ENCODE results near the gene NSUN6.

NSUN6 gene

DNA sequence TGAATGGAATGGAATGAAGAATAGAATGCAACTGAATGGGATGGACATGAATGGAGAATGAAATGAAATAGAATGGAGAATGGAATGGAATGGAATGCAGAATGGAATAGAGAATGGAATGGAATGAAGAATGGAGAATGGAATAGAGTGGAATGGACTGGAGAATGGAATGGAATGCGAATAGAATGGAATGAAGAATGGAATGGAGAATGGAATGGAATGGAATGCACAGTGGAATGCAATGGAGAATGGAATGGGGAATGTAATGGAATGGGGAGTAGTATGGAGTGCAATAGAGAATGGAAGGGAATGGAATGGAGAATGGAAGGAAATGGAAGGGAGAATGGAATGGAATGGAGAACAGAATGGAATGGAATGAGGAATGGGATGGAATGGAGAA lies 93.4 kb downstream of the NSUN6 start:
- no peak for DNase-seq

DNA sequence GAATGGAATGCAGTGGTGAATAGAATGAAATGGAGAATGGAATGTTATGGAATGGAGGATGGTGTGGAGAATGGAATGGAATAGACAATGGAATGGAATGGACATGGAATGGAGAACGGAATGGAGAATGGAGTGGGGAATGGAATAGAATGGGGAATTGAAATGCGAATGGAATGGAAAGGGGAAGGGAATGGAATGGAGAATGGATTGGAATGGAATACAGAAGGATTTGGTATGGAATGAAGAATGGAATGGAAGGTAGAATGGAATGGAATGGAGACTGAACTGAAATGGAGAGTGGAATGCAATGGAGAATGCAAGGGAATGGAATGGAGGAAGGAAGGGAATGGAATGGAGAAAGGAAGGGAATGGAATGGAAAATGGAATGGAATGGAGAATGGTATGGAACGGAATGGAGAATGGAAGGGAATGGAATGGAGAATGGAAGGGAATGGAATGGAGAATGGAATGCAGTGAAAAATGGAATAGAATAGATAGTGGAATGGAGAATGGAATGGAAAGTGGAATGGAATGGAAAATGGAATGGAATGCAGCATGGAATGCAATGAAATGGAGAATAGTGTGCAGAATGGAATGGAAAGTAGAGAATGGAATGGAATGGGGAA lies 94.8 kb downstream of the NSUN6 start:
- no peak for DNase-seq

DNA sequence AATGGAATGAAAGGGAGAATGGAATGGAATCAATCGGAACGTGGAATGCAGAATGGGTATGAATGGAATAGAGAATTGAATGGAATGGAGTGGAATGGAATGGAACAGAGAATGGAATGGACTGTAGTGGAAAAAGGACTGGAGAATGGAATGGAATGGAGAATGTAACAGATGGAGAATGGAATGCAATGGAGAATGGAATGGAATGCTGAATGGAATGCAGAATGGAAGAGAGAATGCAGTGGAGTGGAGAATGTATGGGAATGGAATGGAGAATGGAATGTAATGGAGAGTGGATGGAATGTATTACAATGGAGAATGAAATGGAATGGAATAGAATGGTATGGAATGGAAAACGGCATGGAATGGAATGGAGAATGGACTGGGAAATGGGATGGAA lies 96.9 kb downstream of the NSUN6 start:
- no peak for DNase-seq

DNA sequence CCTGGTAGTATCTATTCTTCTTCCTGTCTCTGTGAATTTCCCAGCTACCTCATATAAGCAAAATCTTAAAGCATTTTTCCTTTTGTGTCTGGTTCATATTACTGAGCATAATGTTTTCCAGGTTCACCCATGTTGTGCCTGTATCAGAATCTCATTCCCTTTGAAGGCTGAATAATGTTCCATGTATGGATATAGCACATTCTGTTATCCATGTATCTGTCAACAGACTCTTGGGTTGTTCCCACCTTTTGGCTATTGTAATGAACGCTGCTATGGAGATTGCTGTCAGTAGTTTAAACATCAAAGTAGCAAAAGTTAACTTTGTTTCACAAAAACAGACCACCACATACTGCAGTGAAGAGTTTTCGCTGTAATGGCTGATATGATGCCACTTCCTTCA lies 99.9 kb downstream of the NSUN6 start:
- no peak for DNase-seq

DNA sequence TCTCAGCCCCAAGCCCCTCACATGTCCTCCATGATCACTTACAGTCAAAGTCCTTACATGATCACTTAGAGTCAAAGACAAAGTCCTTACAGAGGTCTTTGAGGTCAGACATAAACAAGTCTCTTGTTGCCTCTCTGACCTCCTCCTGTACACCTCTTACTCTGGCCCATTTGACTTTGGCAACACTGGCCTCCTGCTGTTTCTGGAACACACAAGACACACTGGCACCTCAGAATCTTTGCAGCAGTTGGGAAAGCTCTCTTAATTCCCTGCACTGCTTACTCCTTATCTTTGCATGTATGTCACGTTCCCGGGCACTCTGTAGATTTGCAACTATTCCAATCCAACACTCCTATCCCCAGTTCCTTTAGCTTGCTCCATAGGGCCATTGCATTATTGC lies 102.3 kb downstream of the NSUN6 start:
- no peak for DNase-seq

DNA sequence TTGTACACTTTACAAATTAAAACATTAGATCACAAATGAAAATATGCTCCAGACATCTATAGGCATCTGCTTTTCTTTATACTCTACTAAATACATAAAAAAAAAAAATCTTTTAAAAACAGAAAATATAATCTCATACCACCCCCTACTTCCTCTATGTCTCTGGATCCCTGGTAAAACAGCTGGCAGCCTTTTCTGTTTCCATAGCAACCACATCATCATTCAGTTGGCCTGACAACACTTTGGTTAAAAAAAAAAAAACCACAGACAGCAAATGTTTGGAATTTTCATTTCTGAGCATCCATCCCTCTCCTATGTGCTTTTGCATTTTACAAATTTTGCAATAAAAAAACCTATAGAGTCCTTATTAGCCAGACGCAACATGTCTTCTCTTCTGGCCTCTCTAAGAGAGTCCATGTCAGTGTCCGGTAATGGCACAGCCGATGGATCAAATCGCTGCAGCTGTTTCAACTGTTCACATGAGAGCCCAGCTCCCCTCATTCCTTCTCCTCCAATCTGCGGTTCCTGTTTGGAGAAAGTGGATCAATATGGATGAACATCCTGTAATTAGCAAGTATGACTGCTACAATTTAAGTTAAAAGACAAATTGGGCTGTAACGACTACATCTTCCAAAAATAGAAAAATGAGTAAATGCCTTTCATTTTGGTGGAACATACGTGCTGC lies 105.6 kb downstream of the NSUN6 start:
- no peak for DNase-seq

DNA sequence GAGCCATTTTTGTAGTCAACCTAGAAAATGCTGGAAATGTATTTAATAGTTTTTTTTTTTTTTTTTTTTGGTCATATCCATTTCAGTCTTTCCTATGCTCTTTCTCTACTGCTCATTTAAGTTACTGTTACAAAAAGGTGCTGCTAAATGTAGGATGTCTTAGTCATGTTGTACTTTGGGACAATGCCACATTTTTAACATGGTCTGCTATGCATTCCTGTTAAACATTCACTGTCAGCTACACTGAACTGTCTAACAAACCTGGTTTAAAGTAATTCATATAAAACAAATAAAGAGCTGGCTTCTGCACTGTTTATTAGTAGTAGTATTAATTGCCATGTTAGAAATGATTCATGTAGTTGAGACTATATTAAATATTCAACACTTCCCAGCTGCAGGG lies 108.6 kb downstream of the NSUN6 start:
- no peak for DNase-seq

DNA sequence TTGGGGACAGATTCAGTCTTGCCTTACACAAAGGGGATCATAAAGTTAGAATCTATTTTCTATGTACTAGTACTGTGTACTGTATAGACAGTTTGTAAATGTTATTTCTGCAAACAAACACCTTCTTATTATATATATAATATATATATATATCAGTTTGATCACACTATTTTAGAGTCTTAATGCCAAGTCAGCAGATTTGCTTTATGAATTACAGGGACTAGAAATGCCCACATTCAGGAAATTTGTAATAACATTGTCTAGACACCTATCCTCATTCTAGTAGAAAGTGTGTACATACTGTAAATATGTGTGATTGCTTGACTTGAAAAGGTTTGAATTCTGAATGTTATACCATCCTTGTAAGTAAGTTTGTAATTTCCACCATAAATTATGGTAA lies 111.2 kb downstream of the NSUN6 start:
- DNase-seq: no peak

DNA sequence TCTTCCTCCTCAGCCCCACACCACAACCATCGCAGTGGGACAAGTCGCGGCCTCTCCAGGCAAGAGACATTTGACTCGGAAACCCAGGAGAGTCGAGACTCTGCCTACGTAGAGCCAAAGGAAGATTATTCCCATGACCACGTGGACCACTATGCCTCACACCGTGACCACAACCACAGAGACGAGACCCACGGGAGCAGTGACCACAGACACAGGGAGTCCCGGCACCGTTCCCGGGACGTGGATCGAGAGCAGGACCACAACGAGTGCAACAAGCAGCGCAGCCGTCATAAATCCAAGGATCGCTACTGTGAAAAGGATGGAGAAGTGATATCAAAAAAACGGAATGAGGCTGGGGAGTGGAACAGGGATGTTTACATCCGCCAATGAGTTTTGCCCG lies 112.1 kb downstream of the NSUN6 start:
- no peak for DNase-seq

DNA sequence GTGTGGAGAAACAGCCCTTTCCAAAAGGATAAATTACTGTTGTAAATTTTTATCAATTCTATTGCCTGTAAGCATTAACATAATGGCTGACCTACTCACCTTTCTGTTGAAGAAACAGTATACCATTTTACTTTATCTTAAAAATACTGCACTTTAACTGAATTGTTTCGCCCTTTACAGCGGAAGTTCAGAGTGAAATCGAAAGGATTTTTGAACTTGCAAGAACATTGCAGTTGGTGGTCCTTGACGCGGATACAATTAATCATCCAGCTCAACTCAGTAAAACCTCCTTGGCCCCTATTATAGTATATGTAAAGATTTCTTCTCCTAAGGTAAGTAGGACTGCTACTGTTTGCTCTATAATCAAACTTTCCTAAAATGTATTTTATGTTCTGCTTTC lies 117.5 kb downstream of the NSUN6 start:
- DNase-seq: no peak

DNA sequence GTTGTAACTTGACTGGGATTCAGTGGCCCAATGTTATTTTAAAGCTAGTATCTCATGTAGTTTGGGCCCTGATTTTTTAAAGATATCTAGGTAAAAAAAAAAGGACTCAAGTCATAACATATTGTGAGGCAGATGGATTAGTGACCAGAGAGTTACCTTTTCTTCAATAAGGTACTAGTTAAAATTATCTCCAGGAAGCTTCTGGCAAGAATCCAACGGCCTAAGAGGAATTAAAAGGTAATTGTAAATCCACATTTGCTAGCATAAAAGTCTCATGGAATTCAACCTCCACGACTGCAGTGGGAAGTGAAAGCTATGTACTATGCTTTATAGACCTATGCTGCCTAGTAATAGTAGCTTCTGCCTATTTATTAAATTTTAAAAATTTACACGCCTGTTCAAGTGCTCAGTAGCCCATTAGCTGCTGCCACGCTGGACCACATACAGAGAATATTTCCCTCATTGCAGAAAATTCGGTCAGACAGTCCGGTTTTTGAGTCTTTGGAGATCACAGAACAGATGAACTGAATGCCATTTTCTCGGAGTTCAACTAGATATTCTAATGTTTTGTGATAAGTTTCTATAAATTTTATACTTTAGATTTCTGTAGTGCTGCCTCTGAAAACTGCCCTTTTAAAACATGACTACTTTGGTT lies 118.4 kb downstream of the NSUN6 start:
- no peak for DNase-seq

DNA sequence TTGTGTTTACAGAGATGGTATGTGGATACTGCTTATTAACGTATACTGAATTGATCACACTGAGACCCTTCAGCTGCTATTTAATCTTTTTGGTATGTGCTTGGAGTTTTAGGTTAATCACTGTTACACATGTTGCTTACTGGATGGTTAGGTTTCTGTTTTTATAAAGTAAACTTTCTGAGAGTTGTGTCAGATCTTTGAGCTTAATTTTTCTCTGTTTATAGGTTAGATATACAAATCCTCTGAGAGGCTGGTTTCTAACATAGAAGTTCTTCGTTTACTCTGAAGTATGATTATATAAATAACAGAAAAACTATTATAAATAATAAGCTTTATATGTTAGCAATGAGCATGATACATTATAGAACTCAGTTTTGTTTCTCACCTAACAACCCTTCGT lies 123.1 kb downstream of the NSUN6 start:
- DNase-seq: no peak

DNA sequence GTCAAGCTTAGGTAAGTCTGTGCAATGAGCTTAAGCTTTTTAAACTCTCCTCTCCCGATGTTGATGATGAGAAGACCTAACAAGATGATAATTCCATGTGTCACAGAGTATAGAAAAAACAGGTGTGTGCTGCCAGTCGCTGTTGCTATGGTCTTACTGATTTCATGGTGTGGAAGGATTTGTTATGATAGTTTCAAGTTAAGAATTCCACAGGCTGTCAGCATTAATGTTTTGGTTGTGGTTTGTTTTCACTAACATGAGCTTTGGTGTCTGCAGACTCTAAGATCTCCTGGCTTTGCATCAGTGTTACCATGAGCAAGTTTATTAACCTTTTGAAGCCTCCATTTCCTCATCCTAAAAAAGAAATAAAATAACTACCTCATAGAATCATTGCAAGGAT lies 123.7 kb downstream of the NSUN6 start:
- no peak for DNase-seq

DNA sequence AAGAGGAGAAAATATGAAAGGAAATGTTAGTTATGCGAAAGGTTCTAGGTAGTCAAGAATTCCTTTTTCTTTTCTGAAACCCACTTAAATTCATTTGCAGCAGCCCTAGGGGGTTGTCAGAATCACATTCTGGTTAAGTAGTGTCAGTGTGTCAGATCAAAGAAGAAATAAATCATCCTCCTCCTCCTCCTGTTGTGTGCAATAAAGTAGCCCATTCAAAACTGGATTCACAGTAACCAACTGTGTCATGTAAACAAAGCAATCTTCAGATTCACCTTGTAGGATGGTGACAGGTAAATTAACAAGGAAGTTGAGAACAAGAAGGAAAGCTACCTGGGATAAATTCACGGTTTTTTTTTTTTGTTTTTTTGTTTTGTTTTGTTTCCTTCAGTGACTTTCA lies 127.5 kb downstream of the NSUN6 start:
- no peak for DNase-seq

DNA sequence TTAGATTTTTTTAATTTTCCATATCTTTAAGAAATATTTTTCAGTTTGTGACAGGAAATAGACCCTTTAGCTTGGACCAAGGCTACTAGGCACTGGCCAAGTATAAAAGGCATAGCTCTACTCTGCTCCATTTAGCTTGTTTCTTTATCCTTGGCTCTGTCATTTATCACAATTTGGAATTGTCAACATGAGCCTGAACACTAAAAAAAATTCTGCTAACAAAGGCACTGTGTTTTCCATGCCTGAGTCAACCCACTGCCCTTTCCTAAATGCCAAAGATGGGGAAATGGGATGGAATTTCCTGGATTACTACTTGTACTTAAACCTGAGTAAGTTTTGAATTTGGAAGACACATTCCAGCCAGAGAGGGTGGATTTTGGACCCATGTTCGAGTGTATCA lies 128.4 kb downstream of the NSUN6 start:
- DNase-seq: no peak

DNA sequence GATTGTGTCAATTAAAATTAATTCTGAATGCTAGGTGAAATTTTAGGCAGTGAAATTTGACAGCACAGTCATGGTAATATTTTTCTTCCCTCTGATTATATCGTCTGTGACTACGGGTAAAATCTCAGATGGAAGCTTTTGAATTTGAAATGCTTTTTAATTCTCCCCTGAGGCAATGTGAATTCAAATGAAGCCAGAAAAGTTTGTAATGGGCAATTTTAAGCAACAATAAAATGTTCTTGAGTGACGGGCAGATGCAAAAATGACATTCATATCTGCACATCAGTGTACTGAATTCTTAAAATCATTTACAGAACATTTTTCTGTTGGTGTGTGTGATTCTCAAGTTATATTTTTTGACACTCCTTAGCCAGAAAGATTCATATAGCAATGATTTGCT lies 134.5 kb downstream of the NSUN6 start:
- DNase-seq: no peak

DNA sequence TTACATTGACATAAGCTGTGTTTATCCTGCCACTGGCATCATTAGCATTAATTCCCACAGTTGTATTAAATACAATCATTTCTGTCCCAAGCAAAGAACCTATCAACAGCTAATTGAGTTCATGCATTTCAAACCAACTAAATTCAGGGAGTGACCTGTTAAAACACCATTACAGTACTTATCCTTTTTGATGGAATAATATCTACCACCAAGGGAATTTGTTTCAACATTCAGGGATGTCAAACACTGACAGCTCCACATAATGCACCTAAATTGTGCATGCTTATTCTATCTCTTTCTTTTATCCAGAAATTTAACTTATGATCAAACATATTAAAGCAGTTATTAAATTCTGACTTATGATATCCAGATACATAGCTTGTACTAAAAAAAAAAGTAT lies 136.8 kb downstream of the NSUN6 start:
- no peak for DNase-seq

DNA sequence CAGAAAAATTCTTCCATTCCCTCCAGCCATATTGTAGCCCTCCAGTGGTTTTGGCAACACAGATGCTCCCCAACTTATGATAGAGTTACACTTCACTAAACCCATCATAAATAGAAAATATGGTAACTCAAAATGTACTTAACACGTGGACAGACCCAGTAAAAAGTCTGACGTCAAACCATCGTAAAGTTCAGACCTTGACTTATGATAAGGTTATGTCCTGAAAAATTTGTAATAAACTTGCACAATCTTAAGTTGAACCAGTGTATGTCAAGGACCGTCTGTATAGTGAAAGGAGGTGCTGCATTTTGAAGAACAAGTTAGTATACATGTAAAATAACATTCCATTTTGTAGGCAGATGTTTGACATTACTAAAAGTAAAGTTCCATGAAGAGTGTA lies 142.8 kb downstream of the NSUN6 start:
- no peak for DNase-seq

DNA sequence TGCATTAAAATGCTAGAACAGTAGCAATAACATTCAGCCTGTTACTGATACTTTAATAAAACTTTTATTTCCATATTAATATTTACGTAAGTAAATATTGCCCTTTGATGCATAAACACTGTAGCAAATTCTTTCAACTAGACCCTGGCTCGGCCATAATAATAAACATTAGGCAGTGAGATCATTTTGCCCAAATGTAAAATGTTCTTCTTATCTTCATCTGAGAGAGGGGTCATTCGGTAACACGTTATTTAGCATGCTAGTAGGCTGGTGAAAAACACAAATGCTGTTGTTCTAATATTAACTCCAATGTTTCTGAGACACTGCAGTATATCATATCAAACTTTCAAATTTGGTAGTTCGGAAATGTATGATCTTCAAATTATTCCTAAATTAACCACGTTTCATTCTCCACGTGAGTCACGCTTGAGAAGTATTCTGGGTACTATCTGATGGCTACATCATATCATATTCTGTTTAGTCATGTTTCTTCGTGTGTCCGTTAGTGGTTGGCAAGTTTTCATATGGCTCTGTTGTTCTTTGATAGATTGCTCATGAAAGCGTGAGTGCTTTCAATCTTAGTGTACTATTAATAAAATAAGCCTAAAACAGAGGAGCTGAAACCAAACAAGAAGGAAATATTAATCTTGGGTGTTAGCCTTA lies 145.8 kb downstream of the NSUN6 start:
- no peak for DNase-seq

DNA sequence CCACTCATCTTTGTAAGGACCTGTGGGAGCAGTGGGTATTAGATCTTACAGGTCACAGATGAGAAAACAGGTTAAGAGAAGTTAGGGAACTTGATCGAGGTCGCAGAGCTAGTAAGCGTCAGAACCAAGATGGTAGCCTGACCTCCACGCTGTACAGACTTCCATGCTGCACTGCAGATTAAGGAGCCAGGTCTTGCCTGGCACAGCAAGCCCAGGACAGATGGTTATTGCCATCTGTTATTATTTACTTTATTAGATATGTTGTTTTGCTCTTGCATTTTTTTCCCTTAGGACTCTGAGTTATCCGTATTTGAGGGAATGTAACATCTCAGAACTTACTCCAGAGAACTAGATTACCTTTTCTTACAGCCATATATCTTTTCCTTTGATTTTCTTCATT lies 147.2 kb downstream of the NSUN6 start:
- DNase-seq: no peak

DNA sequence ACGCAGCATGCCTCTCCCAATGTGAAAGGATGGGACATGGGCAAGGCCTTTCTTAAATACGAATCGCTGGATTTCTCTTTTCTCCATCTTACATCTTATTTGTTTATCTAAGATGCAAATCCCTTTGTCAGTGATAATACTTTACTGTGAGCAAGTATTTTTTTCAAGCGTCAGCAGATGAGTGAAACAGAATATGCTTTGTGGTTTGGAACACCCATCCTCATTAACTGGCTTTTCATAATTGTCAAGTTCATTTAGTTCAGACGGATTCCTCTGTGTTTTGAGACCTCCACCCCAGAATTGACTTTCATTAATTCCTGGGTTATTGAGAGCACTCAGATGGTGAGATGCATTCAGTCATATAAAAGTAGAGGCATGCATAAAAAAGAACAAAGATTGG lies 149.8 kb downstream of the NSUN6 start:
- DNase-seq: no peak

DNA sequence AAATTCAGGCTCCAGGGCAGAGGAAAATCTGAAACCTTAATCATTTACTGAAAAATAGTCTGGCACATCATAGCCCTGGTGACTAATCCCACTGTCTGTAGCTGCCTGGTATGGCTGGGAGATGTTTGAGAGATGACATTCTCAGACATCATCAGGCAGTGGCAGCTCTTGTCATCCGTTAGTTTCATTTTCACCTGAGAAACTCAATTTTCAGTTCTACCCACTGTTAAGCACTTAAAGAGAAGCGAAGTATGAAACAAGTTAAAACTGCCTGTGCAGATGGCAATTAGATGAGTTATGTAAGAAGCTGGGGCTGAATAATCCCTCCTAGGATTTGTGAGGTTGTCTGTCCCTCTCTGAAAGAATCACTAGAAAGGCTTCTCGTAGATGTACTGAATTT lies 150.2 kb downstream of the NSUN6 start:
- peak in 1 of 5 donors; percentile 3 for DNase-seq

DNA sequence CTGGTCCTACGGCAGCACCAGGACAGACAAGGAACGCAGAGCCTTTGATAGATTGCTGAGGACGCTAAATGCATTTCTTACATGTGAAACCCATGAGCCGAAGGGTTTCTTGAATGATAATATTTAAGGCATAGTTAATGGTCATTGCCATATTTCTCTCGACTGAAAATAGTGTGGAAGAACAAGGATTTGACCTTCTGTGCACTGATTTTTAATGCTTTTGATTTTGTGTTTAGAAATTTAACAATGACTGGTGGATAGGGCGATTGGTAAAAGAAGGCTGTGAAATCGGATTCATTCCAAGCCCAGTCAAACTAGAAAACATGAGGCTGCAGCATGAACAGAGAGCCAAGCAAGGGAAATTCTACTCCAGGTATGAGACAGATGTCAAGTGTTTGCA lies 150.8 kb downstream of the NSUN6 start:
- no peak for DNase-seq

DNA sequence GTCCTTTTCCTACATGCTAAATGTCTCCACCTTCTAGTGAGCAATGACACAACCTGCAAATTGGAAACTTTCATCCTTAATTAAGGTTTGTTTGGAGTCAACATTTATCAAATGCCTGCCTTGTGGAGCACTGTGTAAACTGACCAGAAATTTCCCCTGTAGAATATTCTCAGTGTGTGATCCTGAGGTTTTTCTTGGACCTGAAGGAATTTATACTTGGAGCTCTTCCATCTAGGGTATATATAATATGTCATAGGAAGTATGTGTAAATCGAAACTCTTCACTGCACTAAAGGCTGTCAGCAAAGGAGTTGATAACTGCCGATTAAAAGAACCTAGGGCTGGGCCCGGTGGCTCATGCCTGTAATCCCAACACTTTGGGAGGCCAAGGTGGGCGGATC lies 152.4 kb downstream of the NSUN6 start:
- no peak for DNase-seq
